ENCODE data around the gene SNED1. TPM values are rescaled to one million over a fixed set of nuclear protein-coding genes. Genes with fewer than 3 reads are reported as not detected.

The SNED1 gene
- total and polyA plus RNA-seq, 2 donors, result 11.5 to 17.1 TPM

DNA sequence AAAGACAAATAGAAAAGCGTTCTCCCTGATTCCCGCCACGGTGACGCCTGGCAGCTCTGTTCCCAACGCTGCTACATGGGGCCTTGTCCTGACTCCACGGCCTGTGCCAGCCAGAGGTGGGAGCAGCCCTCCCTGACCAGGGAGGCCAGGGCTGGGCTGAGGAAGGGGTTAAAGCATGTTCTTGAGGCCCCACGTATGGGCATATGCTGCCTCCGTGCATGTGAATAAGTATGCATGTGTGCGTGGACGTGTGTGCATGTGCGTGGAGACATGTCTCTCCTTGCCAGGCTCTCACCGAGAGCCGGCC is 1.6 kb upstream of the SNED1 start:
- no peaks in the 10 kb centered on the region for H3K36me3 ChIP-seq (ENCODE audit: insufficient read depth)
- H3K27ac ChIP-seq (ENCODE audit: low read depth), result no peak overlapping the region
- no peak overlapping the region for H3K4me3 ChIP-seq (ENCODE audit: low read depth, low read length)
- DNase-seq (ENCODE audit: extremely low spot score), result no peak
- 88% methylated on average over 13 of the region's 13 CpGs for WGBS
- peaks cover 3% of the 10 kb centered on the region for H3K4me1 ChIP-seq (ENCODE audit: insufficient read depth)

DNA sequence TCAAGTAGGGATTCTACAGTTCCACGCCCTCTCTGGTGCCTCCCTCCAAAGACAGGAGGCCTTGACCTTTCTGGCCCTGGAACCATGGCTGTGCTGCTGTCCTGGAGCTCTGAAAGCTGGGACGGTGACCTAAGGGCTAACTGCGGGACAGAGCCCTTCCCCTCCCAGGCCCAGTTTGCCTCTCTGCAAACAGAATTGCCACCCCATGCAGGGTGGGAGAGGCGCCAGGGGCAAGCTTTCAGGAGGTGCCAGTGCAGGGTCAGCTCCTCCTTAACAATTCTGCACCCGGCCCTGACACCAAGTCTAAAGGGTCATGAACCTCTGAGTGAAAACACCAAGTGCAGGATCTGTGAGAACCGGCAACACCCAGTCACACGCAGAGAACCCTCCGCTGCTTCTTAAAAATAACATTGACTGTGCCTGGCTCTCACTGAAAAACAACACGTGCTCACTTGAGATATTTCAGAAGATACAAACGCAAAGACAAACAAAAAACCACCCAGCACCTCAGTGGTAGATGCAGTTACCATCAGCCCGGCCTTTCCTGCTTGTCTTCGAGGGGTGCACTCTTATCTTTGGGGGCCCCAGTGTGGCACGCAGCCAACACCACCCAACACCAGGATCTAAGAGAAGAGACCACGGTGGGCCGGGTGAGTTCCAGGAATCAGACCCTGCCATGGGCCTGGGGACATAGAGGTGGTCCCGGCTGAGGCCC is 1.1 kb upstream of the SNED1 start:
- no peaks in the 10 kb centered on the region for H3K36me3 ChIP-seq (ENCODE audit: insufficient read depth)
- peak overlapping the region; percentile 49 for H3K27ac ChIP-seq (ENCODE audit: low read depth)
- peaks cover 3% of the 10 kb centered on the region for H3K4me1 ChIP-seq (ENCODE audit: insufficient read depth)
- DNase-seq (ENCODE audit: extremely low spot score), result no peak
- peak overlapping the region; percentile 79 for H3K4me3 ChIP-seq (ENCODE audit: low read depth, low read length)
- WGBS, result 58% methylated on average over 16 of the region's 16 CpGs

DNA sequence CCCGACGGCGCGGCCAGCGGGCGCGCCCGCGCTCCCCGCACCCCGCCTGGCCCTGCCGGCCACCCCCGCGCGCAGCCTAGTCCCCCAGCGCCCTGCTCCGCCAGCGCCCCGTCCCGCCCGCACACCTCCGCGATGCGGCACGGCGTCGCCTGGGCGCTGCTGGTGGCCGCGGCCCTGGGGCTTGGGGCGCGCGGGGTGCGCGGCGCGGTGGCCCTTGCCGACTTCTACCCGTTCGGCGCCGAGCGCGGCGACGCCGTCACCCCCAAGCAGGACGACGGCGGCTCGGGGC is 232 bp downstream of the SNED1 start:
- Histone ChIP-seq H3K36me3 (ENCODE audit: insufficient read depth) (no peaks in the 10 kb centered on the region), H3K4me3 (ENCODE audit: low read depth, low read length) (peak overlapping the region; percentile 79), H3K4me1 (ENCODE audit: insufficient read depth) (peaks cover 3% of the 10 kb centered on the region), H3K27ac (ENCODE audit: low read depth) (peak overlapping the region; percentile 40)
- DNase-seq (ENCODE audit: extremely low spot score), result no peak
- WGBS, result under 1% methylated on average over 51 of the region's 51 CpGs

DNA sequence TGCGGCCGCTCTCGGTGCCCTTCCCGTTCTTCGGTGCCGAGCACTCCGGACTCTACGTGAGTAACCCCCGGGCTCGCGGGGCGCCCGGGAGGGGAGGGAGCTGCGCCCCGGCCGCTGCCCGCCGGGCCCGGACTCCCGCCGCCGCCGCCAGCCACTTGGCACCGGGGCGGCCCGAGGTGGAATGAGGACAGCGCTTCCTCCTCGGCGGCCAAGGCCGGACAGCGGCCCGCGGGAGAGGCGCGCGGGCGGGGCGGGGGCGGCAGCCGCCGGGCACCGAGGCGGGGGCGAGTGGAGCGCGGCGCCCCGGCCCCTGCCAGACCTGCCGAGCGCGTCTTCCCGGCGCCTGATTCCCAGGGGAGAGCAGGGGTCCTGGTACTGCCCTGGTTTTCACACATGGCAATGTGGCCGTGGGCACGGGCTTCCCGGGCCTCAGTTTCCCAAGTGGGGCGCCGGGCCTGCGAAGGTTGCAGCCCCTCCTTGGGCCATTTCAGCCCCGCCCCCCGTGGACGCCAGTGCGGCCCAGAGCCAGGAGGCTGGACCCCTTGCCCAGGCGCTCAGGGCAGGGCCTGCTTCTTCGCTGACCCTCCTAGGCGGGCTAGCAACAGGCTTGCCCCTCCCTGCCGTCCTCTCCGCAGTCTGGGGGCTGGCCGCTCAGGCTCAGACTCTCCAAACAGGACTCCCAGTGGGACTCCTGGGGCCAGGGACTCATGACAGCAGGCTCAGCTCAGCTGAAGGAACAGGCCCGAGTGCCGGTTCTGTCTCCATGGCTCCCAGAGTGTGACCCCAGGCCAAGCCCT is 775 bp downstream of the SNED1 start:
- no peaks in the 10 kb centered on the region for H3K36me3 ChIP-seq (ENCODE audit: insufficient read depth)
- H3K4me3 ChIP-seq (ENCODE audit: low read depth, low read length), result peak overlapping the region; percentile 79
- peak overlapping the region; percentile 40 for H3K27ac ChIP-seq (ENCODE audit: low read depth)
- DNase-seq (ENCODE audit: extremely low spot score), result no peak
- peaks cover 3% of the 10 kb centered on the region for H3K4me1 ChIP-seq (ENCODE audit: insufficient read depth)
- 9% methylated on average over 69 of the region's 71 CpGs for WGBS

DNA sequence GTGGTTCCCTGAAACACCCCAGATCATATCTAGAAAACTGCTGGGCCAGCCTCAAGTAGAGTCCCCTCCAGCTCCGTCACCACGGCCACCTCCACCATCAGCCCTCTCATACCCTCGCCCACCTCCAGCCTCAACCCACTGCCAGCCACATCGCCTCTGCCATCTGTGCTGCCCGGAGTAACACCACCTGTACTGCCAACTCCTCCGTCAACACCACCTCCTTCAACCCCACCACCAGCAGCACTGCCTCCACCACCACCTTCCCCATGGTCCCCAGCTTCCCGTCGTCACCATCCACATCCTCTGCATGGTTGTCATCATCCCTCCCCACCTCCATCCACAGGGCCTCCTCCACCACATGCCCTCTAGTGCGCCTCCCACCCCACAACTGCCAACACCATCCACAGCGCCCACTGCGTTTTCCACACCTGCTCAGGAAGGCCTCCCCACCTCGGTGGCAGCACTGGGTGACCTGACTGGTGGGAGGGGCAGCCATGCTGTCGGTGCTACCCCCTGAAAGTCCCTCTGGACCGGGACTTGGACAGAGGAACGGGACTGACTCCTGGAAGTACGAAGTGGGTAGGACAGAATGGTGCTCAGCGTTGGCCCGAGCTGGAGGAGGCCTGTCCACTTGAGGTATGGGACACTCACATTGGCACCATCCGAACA is 1.6 kb downstream of the SNED1 start:
- Histone ChIP-seq H3K36me3 (ENCODE audit: insufficient read depth) (no peaks in the 10 kb centered on the region), H3K4me3 (ENCODE audit: low read depth, low read length) (peak overlapping the region; percentile 79), H3K27ac (ENCODE audit: low read depth) (no peak overlapping the region), H3K4me1 (ENCODE audit: insufficient read depth) (peaks cover 3% of the 10 kb centered on the region)
- 88% methylated on average over 19 of the region's 19 CpGs for WGBS
- DNase-seq (ENCODE audit: extremely low spot score), result no peak

DNA sequence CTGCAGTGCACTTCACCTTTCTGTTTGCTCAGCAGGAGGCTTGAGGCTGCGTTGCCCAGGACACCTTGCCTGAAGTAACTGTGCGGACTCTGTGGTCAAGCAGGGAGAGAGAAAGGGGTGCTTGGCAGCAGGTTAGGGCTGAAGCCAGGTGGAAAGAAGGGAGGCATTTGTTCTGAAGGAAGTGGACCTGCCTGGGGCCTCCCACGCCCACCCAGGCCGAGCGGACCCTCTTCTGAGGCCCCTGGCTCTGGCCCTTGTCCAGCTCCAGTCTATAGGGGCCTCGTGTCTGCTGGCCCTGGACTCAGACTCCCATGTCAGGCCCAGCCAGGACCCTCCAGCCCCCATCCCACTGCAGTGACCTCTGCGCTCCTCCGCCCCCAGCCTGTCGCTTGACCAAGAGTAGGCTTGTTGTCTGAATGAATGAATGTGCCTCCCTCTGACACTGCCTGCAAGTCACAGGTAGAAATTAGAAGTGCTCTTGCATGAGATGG is 2.5 kb downstream of the SNED1 start:
- Histone ChIP-seq H3K36me3 (ENCODE audit: insufficient read depth) (no peaks in the 10 kb centered on the region), H3K4me3 (ENCODE audit: low read depth, low read length) (no peak overlapping the region), H3K4me1 (ENCODE audit: insufficient read depth) (peaks cover 3% of the 10 kb centered on the region), H3K27ac (ENCODE audit: low read depth) (no peak overlapping the region)
- DNase-seq (ENCODE audit: extremely low spot score), result no peak
- WGBS, result 87% methylated on average over 9 of the region's 9 CpGs

DNA sequence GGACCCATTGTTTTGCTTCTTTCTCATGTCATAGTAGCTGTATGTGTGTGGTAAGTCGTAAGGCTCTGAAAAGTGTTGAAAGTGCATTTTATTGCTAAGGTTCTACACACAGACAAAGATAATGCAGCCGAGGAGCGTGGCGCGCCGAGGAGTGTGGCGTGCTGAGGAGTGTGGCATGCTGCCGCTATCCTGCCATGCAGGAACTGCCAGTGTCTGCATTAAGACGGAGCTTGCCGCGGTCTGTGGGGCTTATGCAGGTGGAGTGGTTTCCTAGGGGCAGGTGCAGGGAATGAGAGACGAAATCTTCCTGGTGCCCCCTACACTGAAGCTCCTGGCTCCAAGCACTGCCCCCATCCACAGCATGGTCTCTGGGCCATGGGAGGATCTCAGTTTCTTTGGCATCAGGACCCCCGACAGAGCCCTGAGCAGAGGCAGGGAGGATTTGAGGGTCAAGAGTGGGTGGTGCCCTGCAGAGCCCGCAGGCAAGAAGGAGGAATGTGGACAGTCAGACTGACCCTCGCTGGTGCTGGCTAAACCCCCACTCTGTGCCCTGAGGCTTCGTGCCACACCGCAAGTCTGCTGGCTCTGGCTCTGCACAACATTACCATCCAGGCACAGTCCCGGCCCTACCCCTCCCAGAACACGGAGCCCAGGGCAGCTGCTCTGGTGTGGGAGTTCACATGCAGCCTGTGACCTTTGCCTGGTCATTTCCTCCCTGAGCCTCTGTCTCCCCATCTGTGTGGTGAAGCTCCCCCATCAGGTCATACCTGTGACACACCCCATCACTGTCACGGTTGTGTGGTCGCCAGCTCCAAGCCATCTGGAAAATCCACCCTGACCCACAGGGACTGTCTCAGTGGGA is 3.2 kb downstream of the SNED1 start:
- Histone ChIP-seq H3K4me1 (ENCODE audit: insufficient read depth) (peaks cover 3% of the 10 kb centered on the region), H3K4me3 (ENCODE audit: low read depth, low read length) (no peak overlapping the region), H3K27ac (ENCODE audit: low read depth) (no peak overlapping the region), H3K36me3 (ENCODE audit: insufficient read depth) (no peaks in the 10 kb centered on the region)
- DNase-seq (ENCODE audit: extremely low spot score), result no peak
- 91% methylated on average over 21 of the region's 21 CpGs for WGBS

DNA sequence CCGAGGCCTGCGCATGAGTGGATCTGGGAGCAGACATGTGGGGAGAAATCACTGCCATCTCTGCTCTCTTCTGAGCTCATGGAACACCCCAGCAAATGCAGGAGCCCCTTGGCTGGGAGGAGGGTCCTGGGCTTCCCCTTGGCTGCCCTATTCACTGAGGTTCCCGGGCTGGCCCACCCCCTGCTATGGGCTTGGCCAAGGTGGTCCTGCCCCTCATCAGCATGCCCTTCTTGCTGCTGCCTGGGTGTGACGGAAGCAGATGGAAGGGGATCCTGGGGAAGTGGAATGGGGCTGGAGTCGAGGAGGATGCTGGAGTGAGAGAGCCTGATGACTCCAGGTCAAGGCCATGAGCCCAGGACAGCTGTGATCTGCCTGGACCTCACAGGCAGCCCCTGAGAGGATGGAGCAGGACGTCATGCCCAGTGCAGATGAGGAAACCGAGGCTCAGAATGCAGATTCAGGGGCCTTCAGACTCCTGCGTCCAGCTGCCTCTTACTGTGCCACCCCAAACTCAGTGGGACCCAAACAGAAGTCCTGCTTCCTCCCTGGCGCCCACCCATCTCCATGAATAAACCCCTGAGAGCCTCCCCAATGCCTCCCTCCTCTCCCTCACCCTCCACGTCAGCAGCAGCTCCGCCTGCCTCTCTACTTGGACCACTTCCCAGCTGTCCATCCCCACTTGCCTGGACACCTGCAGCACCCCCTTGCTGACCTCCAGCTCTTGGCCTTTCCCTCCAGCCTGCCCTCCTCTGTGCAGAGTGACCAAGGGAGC is 4.0 kb downstream of the SNED1 start:
- DNase-seq (ENCODE audit: extremely low spot score), result no peak
- H3K4me3 ChIP-seq (ENCODE audit: low read depth, low read length), result no peak overlapping the region
- 88% methylated on average over 11 of the region's 11 CpGs for WGBS

DNA sequence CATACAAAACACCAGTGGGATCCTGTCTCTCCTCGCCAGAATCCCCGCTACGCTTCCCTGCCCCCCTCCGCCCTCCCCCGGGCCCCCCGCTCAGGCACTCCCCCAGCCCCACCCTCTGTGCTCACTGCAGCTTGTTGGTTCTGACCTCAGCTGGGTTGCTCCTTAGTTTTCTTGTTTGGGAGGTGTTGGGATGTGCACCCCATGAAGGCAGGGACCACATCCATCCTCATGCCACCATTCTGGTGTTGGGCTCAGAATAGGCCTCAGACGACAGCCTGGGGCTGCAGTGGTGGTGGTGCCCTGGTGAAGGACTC is 4.6 kb downstream of the SNED1 start:
- H3K4me1 ChIP-seq (ENCODE audit: insufficient read depth), result no peaks in the 10 kb centered on the region
- no peaks in the 10 kb centered on the region for H3K36me3 ChIP-seq (ENCODE audit: insufficient read depth)
- no peak overlapping the region for H3K27ac ChIP-seq (ENCODE audit: low read depth)
- DNase-seq (ENCODE audit: extremely low spot score), result no peak
- no peak overlapping the region for H3K4me3 ChIP-seq (ENCODE audit: low read depth, low read length)
- 96% methylated on average over 7 of the region's 7 CpGs for WGBS

More for the DNA sequence above, 4.0 kb downstream of the SNED1 start:
- Histone ChIP-seq H3K36me3 (ENCODE audit: insufficient read depth) (no peaks in the 10 kb centered on the region), H3K4me1 (ENCODE audit: insufficient read depth) (peaks cover 3% of the 10 kb centered on the region), H3K27ac (ENCODE audit: low read depth) (no peak overlapping the region)

DNA sequence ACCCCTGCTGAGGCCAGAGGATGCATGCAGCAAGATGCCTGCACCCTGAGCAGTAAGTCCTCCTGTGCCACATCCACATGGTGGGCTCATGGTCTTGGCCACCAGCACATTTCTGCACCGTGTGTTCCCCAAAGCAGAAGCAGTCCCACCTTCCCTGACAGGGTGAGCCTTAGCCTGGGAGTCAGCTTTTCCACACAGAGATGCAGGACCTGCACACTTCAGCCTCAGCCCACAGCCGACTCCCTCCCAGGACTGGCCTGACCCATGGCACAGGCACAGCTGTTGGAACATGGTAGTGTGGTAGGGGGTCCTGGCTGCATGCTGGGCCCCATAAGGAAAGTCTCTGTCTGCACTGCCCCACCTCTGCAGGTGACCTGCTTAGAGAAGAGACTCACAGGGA is 5.0 kb downstream of the SNED1 start:
- no peaks in the 10 kb centered on the region for H3K36me3 ChIP-seq (ENCODE audit: insufficient read depth)
- no peak overlapping the region for H3K4me3 ChIP-seq (ENCODE audit: low read depth, low read length)
- 98% methylated on average over 2 of the region's 2 CpGs for WGBS
- DNase-seq (ENCODE audit: extremely low spot score), result no peak
- H3K27ac ChIP-seq (ENCODE audit: low read depth), result no peak overlapping the region
- no peaks in the 10 kb centered on the region for H3K4me1 ChIP-seq (ENCODE audit: insufficient read depth)

DNA sequence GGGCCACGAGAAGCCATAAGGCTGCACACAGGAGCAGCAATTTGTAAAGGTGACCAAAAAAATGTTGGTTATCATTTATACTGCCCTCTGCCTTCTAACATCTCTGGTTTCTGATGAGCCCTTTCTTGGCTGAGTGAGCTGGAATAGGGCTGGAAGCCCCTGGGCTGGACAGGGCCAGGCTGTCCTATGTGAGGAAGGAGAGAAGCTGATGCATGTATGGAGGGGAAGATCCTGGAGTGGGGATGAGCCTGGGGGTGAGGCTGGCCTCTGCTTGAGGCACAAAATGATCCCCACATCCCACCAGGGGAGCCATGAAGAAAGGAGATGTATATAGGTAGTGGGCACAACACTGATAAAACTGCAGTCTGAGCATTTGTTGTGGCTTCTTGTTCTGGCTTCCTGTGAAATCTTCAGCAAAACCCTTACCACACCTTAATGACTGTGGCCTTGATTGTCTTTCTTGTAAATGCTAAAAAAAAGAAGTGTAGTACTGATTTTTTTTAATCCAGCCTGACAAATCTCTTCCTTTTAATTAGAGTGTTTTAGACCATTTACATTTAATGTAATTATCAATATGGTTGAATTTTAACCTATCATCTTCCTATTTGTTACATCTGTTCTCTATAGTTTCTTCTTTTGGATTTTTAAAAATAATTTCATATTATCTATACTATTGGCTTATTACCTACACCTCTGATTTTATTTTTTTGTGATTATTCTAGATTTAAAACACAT is 5.6 kb downstream of the SNED1 start:
- Histone ChIP-seq H3K4me3 (ENCODE audit: low read depth, low read length) (no peak overlapping the region), H3K4me1 (ENCODE audit: insufficient read depth) (no peaks in the 10 kb centered on the region), H3K27ac (ENCODE audit: low read depth) (no peak overlapping the region), H3K36me3 (ENCODE audit: insufficient read depth) (no peaks in the 10 kb centered on the region)
- DNase-seq (ENCODE audit: extremely low spot score), result no peak
- 95% methylated on average over 1 of the region's 1 CpG for WGBS

DNA sequence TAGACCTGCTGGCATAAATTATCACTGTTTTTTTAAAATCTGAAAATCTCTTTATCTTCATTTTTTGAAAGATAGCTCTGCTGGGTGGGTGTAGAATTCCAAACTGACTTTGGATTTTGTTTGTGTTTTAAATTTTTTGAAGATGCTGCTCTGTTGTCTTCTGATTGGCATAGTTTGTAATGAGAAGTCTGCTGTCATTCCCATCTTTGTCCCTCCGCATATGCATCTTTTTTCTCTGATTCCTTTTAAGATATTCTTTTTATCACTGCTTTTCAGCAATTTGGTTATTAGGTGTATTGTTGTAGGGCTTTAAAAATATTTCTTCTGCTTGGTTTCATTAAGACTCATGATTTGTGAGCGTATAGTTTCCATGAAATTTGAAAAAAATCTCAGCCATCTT is 7.2 kb downstream of the SNED1 start:
- Histone ChIP-seq H3K4me1 (ENCODE audit: insufficient read depth) (no peaks in the 10 kb centered on the region), H3K36me3 (ENCODE audit: insufficient read depth) (no peaks in the 10 kb centered on the region), H3K27ac (ENCODE audit: low read depth) (no peak overlapping the region), H3K4me3 (ENCODE audit: low read depth, low read length) (no peak overlapping the region)
- DNase-seq (ENCODE audit: extremely low spot score), result no peak
- WGBS, result 70% methylated on average over 2 of the region's 2 CpGs
